LNCaP clone FGC (cell line): ENCODE results near the gene NEMP2.
"Not testable (repeated sequence)": the region's sequence is repeated elsewhere in the genome, so short reads cannot be mapped to it uniquely, and the experiment has no call there.

Experiments used
- DNase-seq: peaks from one replicate; pipeline ENCODE4 v3.0.0-alpha.2; 2011; ENCODE audit warnings: low read depth
- H3K4me3 ChIP-seq: 2 replicates; pipeline ENCODE4 v1.5.1; 2011; ENCODE audit warnings: mild to moderate bottlenecking, low read depth, low read length, control low read depth
- TF ChIP-seq, protein P1 (sequence below): IDR thresholded peaks from 2 replicates; pipeline ENCODE4 v1.5.1; 2012; ENCODE audit warnings: mild to moderate bottlenecking; ENCODE audit not compliant: control insufficient read depth, insufficient read depth; ENCODE audit errors: extremely low read depth

The NEMP2 gene

DNA sequence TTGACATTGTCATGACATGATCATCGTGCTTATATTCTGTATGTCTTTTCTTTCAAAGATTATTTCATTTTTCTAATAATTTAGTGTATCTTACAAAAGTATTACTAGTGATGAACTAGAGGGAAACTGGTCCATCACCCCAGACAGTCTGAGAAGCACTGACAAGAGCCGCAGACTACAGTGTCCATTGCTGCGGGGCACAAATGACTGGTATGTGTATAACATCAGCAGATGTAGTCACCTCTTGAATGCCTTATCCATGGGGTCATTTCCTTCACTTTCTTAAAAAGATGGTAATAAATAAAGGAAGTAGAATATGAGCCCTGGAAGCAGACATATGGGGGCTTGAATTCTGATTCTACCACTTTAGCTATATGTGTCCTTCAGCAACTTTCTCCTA lies 29.6 kb downstream of the NEMP2 start:
- H3K4me3 ChIP-seq, result no peak overlapping the region
- DNase-seq, result no peak
- TF ChIP-seq, protein P1, sequence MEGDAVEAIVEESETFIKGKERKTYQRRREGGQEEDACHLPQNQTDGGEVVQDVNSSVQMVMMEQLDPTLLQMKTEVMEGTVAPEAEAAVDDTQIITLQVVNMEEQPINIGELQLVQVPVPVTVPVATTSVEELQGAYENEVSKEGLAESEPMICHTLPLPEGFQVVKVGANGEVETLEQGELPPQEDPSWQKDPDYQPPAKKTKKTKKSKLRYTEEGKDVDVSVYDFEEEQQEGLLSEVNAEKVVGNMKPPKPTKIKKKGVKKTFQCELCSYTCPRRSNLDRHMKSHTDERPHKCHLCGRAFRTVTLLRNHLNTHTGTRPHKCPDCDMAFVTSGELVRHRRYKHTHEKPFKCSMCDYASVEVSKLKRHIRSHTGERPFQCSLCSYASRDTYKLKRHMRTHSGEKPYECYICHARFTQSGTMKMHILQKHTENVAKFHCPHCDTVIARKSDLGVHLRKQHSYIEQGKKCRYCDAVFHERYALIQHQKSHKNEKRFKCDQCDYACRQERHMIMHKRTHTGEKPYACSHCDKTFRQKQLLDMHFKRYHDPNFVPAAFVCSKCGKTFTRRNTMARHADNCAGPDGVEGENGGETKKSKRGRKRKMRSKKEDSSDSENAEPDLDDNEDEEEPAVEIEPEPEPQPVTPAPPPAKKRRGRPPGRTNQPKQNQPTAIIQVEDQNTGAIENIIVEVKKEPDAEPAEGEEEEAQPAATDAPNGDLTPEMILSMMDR, result no peak

DNA sequence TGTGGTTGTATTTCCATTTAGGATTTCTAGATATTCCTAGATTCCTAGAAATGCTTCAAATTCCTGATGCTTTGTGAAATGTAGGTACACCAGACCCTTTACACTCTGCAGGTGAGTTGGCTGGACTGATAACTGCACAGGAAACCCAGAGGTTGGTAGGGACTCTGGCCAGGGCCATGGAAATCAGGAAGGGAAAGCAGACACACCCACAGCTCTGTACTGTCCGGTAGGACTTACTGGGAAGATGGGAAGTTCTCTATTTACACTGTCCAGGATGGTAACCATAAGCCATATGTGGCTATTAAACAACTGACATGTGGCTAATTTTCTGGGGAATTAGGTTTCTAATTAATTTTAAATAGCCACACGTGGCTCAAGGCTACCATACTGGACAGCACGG lies 31.4 kb downstream of the NEMP2 start:
- TF ChIP-seq, protein P1, result no peak
- no peak for DNase-seq
- no peak overlapping the region for H3K4me3 ChIP-seq

DNA sequence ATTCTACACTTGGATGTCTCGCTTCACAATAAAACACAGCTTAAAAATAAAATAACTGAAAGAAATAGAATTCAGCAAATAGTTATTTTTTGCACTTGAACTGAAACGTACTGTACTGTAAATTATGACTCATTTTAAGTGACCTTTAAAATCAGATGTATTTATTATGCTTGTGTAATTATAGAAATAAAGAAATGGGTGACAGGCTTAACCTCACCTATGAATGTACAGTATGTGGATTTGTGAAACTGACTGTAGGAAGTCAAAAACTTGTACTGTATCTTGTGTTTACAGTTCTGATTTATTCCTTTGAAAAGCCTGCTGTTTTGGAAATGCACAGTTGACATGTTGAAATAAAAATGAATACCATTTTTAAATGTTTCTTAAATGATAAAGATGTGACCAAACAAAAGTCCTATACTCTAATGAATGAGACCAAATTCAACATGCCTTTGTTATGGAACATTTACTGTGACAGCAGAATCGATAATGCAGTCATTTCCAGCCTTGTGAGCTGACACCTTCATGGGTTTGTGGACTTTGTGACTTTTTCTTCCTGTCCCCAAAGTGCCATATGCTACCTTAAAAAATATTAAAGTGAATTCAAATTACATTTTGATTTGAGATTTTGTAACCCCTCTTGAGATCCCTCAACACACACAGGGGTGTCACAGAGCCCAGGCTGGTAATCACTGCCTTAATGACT lies 32.7 kb downstream of the NEMP2 start:
- TF ChIP-seq, protein P1, result no peak
- no peak overlapping the region for H3K4me3 ChIP-seq
- no peak for DNase-seq

DNA sequence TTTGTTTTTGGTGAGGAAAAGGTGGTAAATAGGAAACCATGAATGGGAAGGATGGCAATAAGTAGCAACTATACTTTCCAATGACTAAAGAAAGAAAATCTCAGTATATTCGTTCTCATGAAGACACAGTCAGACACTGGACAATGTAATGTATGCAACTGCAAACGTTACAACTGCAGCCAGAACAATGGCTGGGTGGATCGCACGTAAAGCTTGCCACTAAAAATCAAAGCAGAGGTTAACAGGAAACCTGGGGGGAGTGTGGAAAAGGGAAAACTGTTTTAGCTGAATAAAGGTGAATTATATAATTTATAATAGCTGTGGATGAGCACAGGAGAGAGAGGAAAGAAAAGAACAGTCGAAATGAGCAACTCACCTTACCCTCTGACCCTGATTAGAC lies 33.3 kb downstream of the NEMP2 start:
- TF ChIP-seq, protein P1, result no peak
- DNase-seq, result no peak
- no peak overlapping the region for H3K4me3 ChIP-seq

DNA sequence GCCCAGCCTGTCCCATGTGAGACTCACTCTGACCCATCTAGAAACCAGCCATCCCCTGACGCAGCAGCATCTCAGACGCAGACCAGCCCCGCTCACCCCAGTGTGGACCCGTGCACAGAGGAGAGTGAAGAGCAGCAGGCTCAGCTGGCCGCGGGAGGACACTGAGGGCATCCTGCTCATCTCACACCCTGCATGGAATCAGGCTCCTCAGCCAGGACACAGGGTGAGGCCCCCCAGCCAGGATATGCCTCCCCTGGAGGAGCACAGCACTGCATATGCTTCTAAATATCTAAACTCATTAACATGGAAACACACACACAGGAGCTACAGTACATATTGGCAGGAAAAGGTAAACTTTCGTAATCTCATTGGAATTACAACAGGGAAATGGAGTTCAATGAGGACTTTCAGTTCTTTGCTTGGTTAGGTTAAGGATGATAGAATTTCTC lies 34.4 kb downstream of the NEMP2 start:
- no peak for DNase-seq
- TF ChIP-seq, protein P1, result no peak
- no peak overlapping the region for H3K4me3 ChIP-seq

DNA sequence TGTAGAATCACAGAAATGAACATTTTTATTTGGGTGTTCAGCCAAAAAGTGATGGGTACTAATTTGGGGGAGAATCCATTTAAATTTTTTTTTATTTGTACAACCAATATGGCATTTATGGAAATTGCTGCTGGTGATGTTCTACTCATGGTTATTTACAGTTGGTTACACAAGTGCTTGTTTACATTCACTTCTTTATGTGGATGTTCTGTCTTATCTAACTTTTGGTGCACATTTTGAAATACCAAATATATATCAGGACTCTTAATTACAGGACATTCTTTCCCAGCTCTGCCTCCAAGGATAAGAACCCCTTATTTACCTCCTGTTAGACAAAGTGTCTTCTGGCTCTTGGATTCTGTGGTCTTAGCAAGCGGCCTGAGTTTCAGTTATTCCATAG lies 35.2 kb downstream of the NEMP2 start:
- TF ChIP-seq, protein P1, result no peak
- no peak for DNase-seq
- no peak overlapping the region for H3K4me3 ChIP-seq

DNA sequence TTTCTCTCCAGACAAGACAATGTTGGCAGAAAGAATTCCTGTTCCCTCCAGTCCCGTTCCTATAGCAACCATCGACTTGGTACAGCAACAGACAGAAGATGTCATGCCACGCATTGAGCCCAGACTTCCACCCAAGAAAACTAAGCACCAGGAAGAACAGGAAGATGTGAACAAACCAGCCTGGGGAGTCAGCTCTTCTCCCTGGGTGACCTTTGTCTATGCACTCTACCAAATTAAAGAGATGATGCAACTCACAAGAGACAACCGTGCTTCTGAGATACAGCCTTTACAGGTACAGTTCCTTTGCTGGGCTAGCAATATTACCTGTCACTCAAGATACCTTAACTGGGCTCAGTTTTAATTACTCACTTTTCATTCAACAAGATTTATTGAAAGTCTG lies 37.1 kb downstream of the NEMP2 start:
- no peak overlapping the region for H3K4me3 ChIP-seq
- TF ChIP-seq, protein P1, result no peak
- peak; percentile 46 for DNase-seq

DNA sequence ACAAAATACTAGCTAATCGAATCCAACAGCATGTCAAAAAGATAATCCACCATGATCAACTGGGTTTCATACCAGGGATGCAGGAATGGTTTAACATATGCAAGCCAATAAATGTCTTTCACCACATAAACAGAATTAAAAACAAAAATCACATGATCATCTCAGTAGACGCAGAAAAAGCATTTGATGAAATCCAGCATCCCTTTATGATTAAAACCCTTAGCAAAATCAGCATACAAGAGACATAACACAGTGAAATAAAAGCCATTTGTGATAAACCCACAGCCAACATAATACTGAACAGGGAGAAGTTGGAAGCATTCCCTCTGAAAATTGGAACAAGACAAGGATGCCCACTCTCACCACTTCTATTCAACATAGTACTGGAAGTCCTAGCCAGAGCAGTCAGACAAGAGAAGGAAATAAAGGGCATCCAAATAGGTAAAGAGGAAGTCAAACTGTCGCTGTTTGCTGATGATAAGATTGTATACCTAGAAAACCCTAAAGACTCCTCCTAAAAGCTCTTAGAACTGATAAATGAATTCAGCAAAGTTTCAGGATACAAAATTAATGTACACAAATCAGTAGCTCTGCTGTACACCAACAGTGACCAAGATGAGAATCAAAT lies 39.8 kb downstream of the NEMP2 start:
- not testable (repeated sequence) for DNase-seq, H3K4me3 ChIP-seq
